H9 (cell line): ENCODE results near the gene SLC30A3. TPM values are rescaled to one million over a fixed set of nuclear protein-coding genes. Genes with fewer than 3 reads are reported as not detected.

Source experiments
- DNase-seq: peaks from one replicate; pipeline ENCODE4 v3.0.0-alpha.2; 2017
- H2AFZ ChIP-seq: one replicate; pipeline ENCODE4 v1.6.1; 2013; ENCODE audit warnings: mild to moderate bottlenecking, low read length, control low read depth, moderate library complexity
- H2AK5ac ChIP-seq: 2 replicates; pipeline ENCODE4 v1.6.1; 2013; ENCODE audit warnings: low read length, control low read depth, mixed read lengths; ENCODE audit not compliant: insufficient read length
- H2BK120ac ChIP-seq: one replicate; pipeline ENCODE4 v1.6.1; 2013; ENCODE audit warnings: low read depth, mild to moderate bottlenecking, low read length, control low read depth, inconsistent platforms; ENCODE audit not compliant: poor library complexity, severe bottlenecking
- H2BK12ac ChIP-seq: 2 replicates; pipeline ENCODE4 v1.6.1; 2013; ENCODE audit warnings: low read length, control low read depth, mixed read lengths, low read depth; ENCODE audit not compliant: insufficient read length
- H2BK15ac ChIP-seq: 2 replicates; pipeline ENCODE4 v1.6.1; 2013; ENCODE audit warnings: low read depth, low read length, control low read depth
- H2BK20ac ChIP-seq: one replicate; pipeline ENCODE4 v1.6.1; 2013; ENCODE audit warnings: low read depth, mild to moderate bottlenecking, low read length, control low read depth, inconsistent platforms; ENCODE audit not compliant: poor library complexity, severe bottlenecking
- H2BK5ac ChIP-seq: 2 replicates; pipeline ENCODE4 v1.6.1; 2013; ENCODE audit warnings: low read length, control low read depth, mixed read lengths; ENCODE audit not compliant: insufficient read length
- H3K14ac ChIP-seq: 2 replicates; pipeline ENCODE4 v1.6.1; 2013; ENCODE audit warnings: low read length, control low read depth; ENCODE audit not compliant: insufficient read depth
- H3K18ac ChIP-seq: 2 replicates; pipeline ENCODE4 v1.6.1; 2013; ENCODE audit warnings: low read depth, mild to moderate bottlenecking, mixed read lengths, low read length, control low read depth; ENCODE audit not compliant: insufficient read length
- H3K23ac ChIP-seq: 2 replicates; pipeline ENCODE4 v1.6.1; 2013; ENCODE audit warnings: low read length, control low read depth, mixed read lengths, low read depth; ENCODE audit not compliant: insufficient read length
- H3K23me2 ChIP-seq: 2 replicates; pipeline ENCODE4 v1.6.1; 2013; ENCODE audit warnings: low read depth, mild to moderate bottlenecking, mixed read lengths, low read length, control low read depth; ENCODE audit not compliant: insufficient read length, poor library complexity, severe bottlenecking
- H3K27ac ChIP-seq: 2 replicates; pipeline ENCODE4 v1.5.1; 2013; ENCODE audit warnings: low read length, control low read depth, mixed read lengths, low read depth; ENCODE audit not compliant: insufficient read length
- H3K27me3 ChIP-seq: 2 replicates; pipeline ENCODE4 v1.6.1; 2013; ENCODE audit warnings: low read length, control low read depth, inconsistent platforms; ENCODE audit not compliant: insufficient read depth
- H3K4ac ChIP-seq: 2 replicates; pipeline ENCODE4 v1.6.1; 2013; ENCODE audit warnings: low read depth, mild to moderate bottlenecking, control low read depth, inconsistent platforms, low read length, moderate library complexity
- H3K4me1 ChIP-seq: 2 replicates; pipeline ENCODE4 v1.6.1; 2013; ENCODE audit warnings: low read length, control low read depth, inconsistent platforms; ENCODE audit not compliant: insufficient read depth
- H3K4me2 ChIP-seq: 2 replicates; pipeline ENCODE4 v1.6.1; 2013; ENCODE audit warnings: low read length, control low read depth, mixed read lengths; ENCODE audit not compliant: insufficient read length, insufficient read depth
- H3K56ac ChIP-seq: 2 replicates; pipeline ENCODE4 v1.6.1; 2013; ENCODE audit warnings: low read depth, mild to moderate bottlenecking, mixed read lengths, low read length, control low read depth; ENCODE audit not compliant: insufficient read length
- H3K79me1 ChIP-seq: 2 replicates; pipeline ENCODE4 v1.6.1; 2013; ENCODE audit warnings: low read depth, mild to moderate bottlenecking, moderate library complexity, low read length, control low read depth, inconsistent platforms; ENCODE audit not compliant: insufficient read depth, poor library complexity, severe bottlenecking
- H3K79me2 ChIP-seq: 2 replicates; pipeline ENCODE4 v1.6.1; 2013; ENCODE audit warnings: low read length, control low read depth, inconsistent platforms; ENCODE audit not compliant: insufficient read depth
- H3K9ac ChIP-seq: 2 replicates; pipeline ENCODE4 v1.6.1; 2013; ENCODE audit warnings: low read length, control low read depth, mixed read lengths; ENCODE audit not compliant: insufficient read length; ENCODE audit errors: extremely low read depth
- H3K9me3 ChIP-seq: one replicate; pipeline ENCODE4 v1.6.1; 2013; ENCODE audit warnings: low read depth, low read length, inconsistent platforms; ENCODE audit not compliant: control insufficient read depth
- H3T11ph ChIP-seq: one replicate; pipeline ENCODE4 v1.6.1; 2013; ENCODE audit warnings: mild to moderate bottlenecking, low read length, control low read depth, inconsistent platforms
- H4K20me1 ChIP-seq: one replicate; pipeline ENCODE4 v1.6.1; 2013; ENCODE audit not compliant: control insufficient read depth, insufficient read length, insufficient read depth
- H4K5ac ChIP-seq: 2 replicates; pipeline ENCODE4 v1.6.1; 2013; ENCODE audit warnings: low read depth, mild to moderate bottlenecking, mixed read lengths, low read length, control low read depth; ENCODE audit not compliant: insufficient read length
- H4K8ac ChIP-seq: replicated peaks from 2 replicates; pipeline ENCODE4 v1.6.1; 2013; ENCODE audit warnings: low read length, control low read depth, mixed read lengths, low read depth; ENCODE audit not compliant: insufficient read length
- H4K91ac ChIP-seq: 2 replicates; pipeline ENCODE4 v1.6.1; 2013; ENCODE audit warnings: low read depth, mild to moderate bottlenecking, moderate library complexity, mixed read lengths, low read length, control low read depth; ENCODE audit not compliant: insufficient read length
- H3K27ac Mint-ChIP-seq, 3 experiments: 2 replicates in 2 of 3; 3 replicates in 1 of 3; pipeline ENCODE4 v1.8.0; 2020 to 2021; ENCODE audit warnings: mixed read lengths in 3 of 3, mild to moderate bottlenecking in 1 of 3, moderate library complexity in 1 of 3
- H3K27me3 Mint-ChIP-seq: 2 replicates; pipeline ENCODE4 v1.8.0; 2021; ENCODE audit warnings: low read depth, mild to moderate bottlenecking, moderate library complexity, mixed read lengths
- H3K36me3 Mint-ChIP-seq, 3 experiments: 2 replicates in 2 of 3; 3 replicates in 1 of 3; pipeline ENCODE4 v1.8.0; 2020 to 2021; ENCODE audit warnings: low read depth in 3 of 3, mixed read lengths in 3 of 3; ENCODE audit not compliant: insufficient read depth in 1 of 3
- H3K4me1 Mint-ChIP-seq, 2 experiments: 2 replicates each; pipeline ENCODE4 v1.8.0; 2020; ENCODE audit warnings: mixed read lengths in 2 of 2
- H3K4me3 Mint-ChIP-seq, 2 experiments: 2 replicates in 1 of 2; 3 replicates in 1 of 2; pipeline ENCODE4 v1.8.0; 2020 to 2021; ENCODE audit warnings: mild to moderate bottlenecking in 2 of 2, mixed read lengths in 2 of 2, moderate library complexity in 1 of 2
- H3K9me3 Mint-ChIP-seq, 2 experiments: 2 replicates in 1 of 2; 3 replicates in 1 of 2; pipeline ENCODE4 v1.8.0; 2020; ENCODE audit warnings: mild to moderate bottlenecking in 2 of 2, mixed read lengths in 2 of 2, moderate library complexity in 1 of 2
- WGBS: extraction: QIAGEN DNeasy Blood & Tissue Kit; methylation state at CpG from one replicate; pipeline ENCODE4 v1.1.7; 2013; ENCODE audit warnings: missing lambda C conversion rate, low lambda C conversion rate, mixed read lengths; ENCODE audit not compliant: insufficient read length; ENCODE audit errors: extremely low coverage; 5-methylcytosine and 5-hydroxymethylcytosine counted together
- total RNA-seq: library from RNA; stranded (reverse); gene quantifications from 2 replicates; pipeline ENCODE4 v1.2.1, GENCODE V29; 2021
- TF ChIP-seq, protein P1 (sequence below): fragments of 200-600 bp; sonication (generic); conservative IDR thresholded peaks from 3 replicates; pipeline ENCODE4 v1.8.0; 2021; ENCODE audit warnings: antibody characterized with exemption, mild to moderate bottlenecking

SLC30A3 gene
- total RNA-seq, 1 experiment from 2014 or later: 2.5 TPM

DNA sequence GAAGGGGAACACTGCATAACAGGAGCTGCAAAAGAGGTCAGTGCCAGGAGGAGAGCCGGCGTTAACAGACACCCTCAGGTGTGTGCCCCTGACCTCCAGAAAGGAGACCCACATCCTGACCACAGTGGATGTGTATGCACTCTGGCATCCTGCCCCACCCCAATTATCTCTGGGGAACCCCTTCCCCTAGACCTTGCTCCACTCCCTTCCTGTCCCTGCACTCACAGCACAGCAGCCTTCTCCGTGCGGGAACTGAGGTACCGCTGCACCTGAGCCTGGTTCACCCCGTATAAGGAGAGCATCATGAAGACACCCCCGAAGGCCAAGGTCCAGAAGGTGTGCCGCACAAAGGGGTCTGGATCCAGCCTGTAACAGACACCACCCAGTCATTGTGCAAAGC lies 58.3 kb downstream of the SLC30A3 start:
- H3K9ac ChIP-seq: no peak overlapping the region

More for the DNA sequence above, 58.3 kb downstream of the SLC30A3 start:
- Histone ChIP-seq H3K27ac (no peak overlapping the region), H3K79me1 (no peaks in the 10 kb centered on the region), H3T11ph (no peak overlapping the region), H3K4me1 (no peaks in the 10 kb centered on the region), H3K9me3 (no peaks in the 10 kb centered on the region), H3K14ac (no peak overlapping the region), H2BK12ac (no peak overlapping the region), H2BK20ac (no peak overlapping the region), H3K4ac (no peak overlapping the region), H2BK120ac (no peak overlapping the region), H3K56ac (no peak overlapping the region), H2AK5ac (no peak overlapping the region), H4K5ac (no peak overlapping the region), H3K18ac (no peak overlapping the region), H3K79me2 (no peaks in the 10 kb centered on the region), H2BK5ac (no peak overlapping the region), H3K27me3 (no peaks in the 10 kb centered on the region), H4K8ac (no peak overlapping the region), H4K91ac (no peak overlapping the region), H4K20me1 (no peaks in the 10 kb centered on the region), H3K4me2 (no peak overlapping the region), H3K23me2 (no peaks in the 10 kb centered on the region), H2BK15ac (no peak overlapping the region), H3K23ac (no peak overlapping the region), H2AFZ (no peak overlapping the region)
- H3K9me3 Mint-ChIP-seq: no peaks in the 10 kb centered on the region
- peaks cover 14 to 17% of the 10 kb centered on the region in 2 experiments for H3K4me1 Mint-ChIP-seq
- TF ChIP-seq, protein P1, sequence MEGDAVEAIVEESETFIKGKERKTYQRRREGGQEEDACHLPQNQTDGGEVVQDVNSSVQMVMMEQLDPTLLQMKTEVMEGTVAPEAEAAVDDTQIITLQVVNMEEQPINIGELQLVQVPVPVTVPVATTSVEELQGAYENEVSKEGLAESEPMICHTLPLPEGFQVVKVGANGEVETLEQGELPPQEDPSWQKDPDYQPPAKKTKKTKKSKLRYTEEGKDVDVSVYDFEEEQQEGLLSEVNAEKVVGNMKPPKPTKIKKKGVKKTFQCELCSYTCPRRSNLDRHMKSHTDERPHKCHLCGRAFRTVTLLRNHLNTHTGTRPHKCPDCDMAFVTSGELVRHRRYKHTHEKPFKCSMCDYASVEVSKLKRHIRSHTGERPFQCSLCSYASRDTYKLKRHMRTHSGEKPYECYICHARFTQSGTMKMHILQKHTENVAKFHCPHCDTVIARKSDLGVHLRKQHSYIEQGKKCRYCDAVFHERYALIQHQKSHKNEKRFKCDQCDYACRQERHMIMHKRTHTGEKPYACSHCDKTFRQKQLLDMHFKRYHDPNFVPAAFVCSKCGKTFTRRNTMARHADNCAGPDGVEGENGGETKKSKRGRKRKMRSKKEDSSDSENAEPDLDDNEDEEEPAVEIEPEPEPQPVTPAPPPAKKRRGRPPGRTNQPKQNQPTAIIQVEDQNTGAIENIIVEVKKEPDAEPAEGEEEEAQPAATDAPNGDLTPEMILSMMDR: no peak
- WGBS: no CpG with 5 or more reads among the region's 8 CpGs
- no peak for DNase-seq
- H3K4me3 Mint-ChIP-seq: no peak overlapping the region; a peak in 1 of 5 replicates
- H3K27ac Mint-ChIP-seq: no peak overlapping the region; a peak in 1 of 7 replicates
- no peaks in the 10 kb centered on the region for H3K27me3 Mint-ChIP-seq
- peaks cover 67 to 97% (median 95%) of the 10 kb centered on the region in 3 experiments for H3K36me3 Mint-ChIP-seq
